Fibroblast of villous mesenchyme (primary cell): ENCODE results near the gene ADAM12. TPM values are rescaled to one million over a fixed set of nuclear protein-coding genes. Genes with fewer than 3 reads are reported as not detected.

ENCODE experiments used
- DNase-seq: peaks from one replicate; pipeline ENCODE4 v3.0.0-alpha.2; 2010; ENCODE audit warnings: low read depth
- H3K4me3 ChIP-seq: 2 replicates; pipeline ENCODE4 v1.5.1; 2011; ENCODE audit warnings: low read depth, mild to moderate bottlenecking, low read length
- CTCF ChIP-seq: IDR thresholded peaks from 2 replicates; pipeline ENCODE4 v1.5.1; 2012; ENCODE audit warnings: low read depth, mild to moderate bottlenecking, low read length; ENCODE audit not compliant: insufficient read depth
- total RNA-seq: library from RNA; depleted of rRNA; stranded (reverse); fragments of >200 nt; gene quantifications from 2 replicates; pipeline ENCODE4 v1.2.3, GENCODE V29; 2012

The ADAM12 gene
- total RNA-seq, 1 donor = 22.5 TPM

DNA sequence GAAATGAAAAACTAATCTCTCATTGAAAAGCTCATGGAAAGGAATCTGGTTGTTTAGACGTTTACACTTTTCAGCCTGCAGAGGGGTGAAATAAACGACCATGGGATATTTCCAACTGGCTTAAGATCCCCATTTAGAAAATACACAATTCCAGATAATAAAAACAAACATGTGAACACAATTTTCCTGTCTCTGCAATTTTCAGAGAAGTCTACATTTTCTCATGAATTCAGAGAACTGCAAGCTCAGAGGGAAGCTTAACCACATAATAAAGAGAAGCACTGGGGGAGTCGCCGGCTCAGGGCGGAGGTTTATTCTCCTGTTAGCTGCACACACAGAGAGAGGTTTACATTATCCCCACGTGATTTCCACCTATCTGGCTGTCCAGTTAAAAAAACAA is 276.8 kb downstream of the ADAM12 start:
- no peak overlapping the region for H3K4me3 ChIP-seq
- DNase-seq = peak; percentile 29
- no peak for TF ChIP-seq CTCF

GRCh38 chr10:126110489-126111180 is 277.6 kb downstream of the ADAM12 start:
- no peak for TF ChIP-seq CTCF
- no peak overlapping the region for H3K4me3 ChIP-seq
- DNase-seq = peak; percentile 68

DNA sequence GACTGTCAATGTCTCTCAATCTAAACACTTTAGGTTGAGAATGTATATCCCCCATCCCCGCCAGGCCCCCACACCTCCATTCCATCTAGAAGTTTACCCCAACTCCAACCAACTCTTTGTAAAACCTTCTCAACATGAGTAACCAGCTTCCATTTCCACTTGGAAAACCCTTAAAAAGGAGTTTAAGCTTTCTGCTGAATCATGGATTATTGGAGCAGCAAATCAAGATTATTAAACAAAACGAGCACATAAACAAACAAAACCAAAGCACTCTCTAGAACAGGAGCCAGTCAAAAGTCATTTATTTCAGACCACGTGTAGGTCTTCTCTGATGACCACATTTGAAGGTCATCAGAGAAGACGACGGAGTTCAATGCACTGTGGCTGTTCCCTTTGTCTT is 278.4 kb downstream of the ADAM12 start:
- no peak for TF ChIP-seq CTCF
- DNase-seq = no peak
- H3K4me3 ChIP-seq = no peak overlapping the region

DNA sequence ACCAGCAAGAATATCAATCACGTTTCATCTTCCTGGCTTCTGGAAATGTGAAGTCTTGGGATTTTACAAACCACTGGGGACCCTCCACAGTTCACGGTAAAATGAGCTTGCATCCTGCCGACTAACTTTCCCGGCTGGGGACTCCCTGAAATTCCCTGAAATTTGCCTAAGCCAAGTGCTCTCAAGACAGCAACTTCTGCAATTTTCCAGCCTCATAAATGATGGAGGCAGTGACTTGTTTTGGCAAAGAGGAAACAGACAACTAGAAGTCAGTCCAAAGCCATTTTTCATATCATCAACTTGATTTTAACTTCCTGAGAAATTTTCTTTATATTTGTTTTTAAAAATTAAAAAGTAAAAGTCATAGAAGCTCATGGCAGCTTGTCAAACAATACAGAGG is 279.6 kb downstream of the ADAM12 start:
- no peak overlapping the region for H3K4me3 ChIP-seq
- no peak for DNase-seq
- no peak for TF ChIP-seq CTCF

GRCh38 chr10:126104767-126105166 is 283.5 kb downstream of the ADAM12 start:
- no peak overlapping the region for H3K4me3 ChIP-seq
- DNase-seq = no peak
- TF ChIP-seq CTCF = no peak

DNA sequence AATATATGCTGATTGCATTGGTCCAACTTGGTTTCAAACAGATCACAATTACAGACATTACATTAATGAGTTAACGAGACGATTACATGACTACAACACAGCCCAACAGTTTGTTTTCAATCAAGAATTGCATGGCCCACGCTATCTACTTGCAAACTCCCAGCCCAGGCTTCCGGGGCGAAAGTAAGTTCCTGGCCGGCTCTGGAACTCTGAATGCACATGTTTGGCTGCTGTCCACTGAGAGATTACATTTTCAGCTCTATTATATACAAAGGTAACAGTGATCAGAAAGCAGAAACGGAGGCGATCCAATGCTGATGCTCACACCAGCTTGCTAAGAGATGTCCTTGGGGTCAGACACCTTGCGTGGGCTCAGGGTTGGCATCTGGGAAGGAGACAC is 285.6 kb downstream of the ADAM12 start:
- TF ChIP-seq CTCF = no peak
- peak; percentile 22 for DNase-seq
- no peak overlapping the region for H3K4me3 ChIP-seq

- DNase-seq = no peak
- TF ChIP-seq CTCF = no peak
- no peak overlapping the region for H3K4me3 ChIP-seq
Measured at GRCh38 chr10:126101736-126102135, 286.5 kb downstream of the ADAM12 start.
